ENCODE results near the gene EPHA4.

Gene EPHA4

GRCh38 chr2:221434142-221434541, 138.0 kb downstream of the EPHA4 start:
- FAIRE-seq (no peak), DNase-seq (ENCODE audit: insufficient read length, low spot score) (no peak)
- no peak for TF ChIP-seq SPI1 (IDR thresholded peaks at IDR 0.05; ENCODE audit: low read depth, low read length)
- no peak for TF ChIP-seq POLR2A (IDR thresholded peaks at IDR 0.05; ENCODE audit: low read depth, low read length)
- TF ChIP-seq POU2F2 (IDR thresholded peaks at IDR 0.05; ENCODE audit: low read depth, low read length): no peak
- TF ChIP-seq POLR2AphosphoS5 (IDR thresholded peaks at IDR 0.05; ENCODE audit: low read depth, low read length): no peak
- no peak for TF ChIP-seq TAF1 (IDR thresholded peaks at IDR 0.05; ENCODE audit: low read depth, low read length)
- TF ChIP-seq PAX5 (IDR thresholded peaks at IDR 0.05; ENCODE audit: insufficient read depth, low read length, severe bottlenecking): no peak

GRCh38 chr2:221431477-221431876, 140.6 kb downstream of the EPHA4 start:
- DNase-seq (ENCODE audit: insufficient read length, low spot score): no peak
- no peak for FAIRE-seq
- TF ChIP-seq POLR2A (IDR thresholded peaks at IDR 0.05; ENCODE audit: low read depth, low read length) (no peak), SPI1 (IDR thresholded peaks at IDR 0.05; ENCODE audit: low read depth, low read length) (no peak), POU2F2 (IDR thresholded peaks at IDR 0.05; ENCODE audit: low read depth, low read length) (no peak), TAF1 (IDR thresholded peaks at IDR 0.05; ENCODE audit: low read depth, low read length) (no peak), POLR2AphosphoS5 (IDR thresholded peaks at IDR 0.05; ENCODE audit: low read depth, low read length) (no peak), PAX5 (IDR thresholded peaks at IDR 0.05; ENCODE audit: insufficient read depth, low read length, severe bottlenecking) (no peak)

GRCh38 chr2:221429741-221430491, 142.2 kb downstream of the EPHA4 start:
- FAIRE-seq (no peak), DNase-seq (ENCODE audit: insufficient read length, low spot score) (no peak)
- TF ChIP-seq POLR2A (IDR thresholded peaks at IDR 0.05; ENCODE audit: low read depth, low read length) (no peak), PAX5 (IDR thresholded peaks at IDR 0.05; ENCODE audit: insufficient read depth, low read length, severe bottlenecking) (no peak), SPI1 (IDR thresholded peaks at IDR 0.05; ENCODE audit: low read depth, low read length) (no peak), TAF1 (IDR thresholded peaks at IDR 0.05; ENCODE audit: low read depth, low read length) (no peak), POU2F2 (IDR thresholded peaks at IDR 0.05; ENCODE audit: low read depth, low read length) (no peak), POLR2AphosphoS5 (IDR thresholded peaks at IDR 0.05; ENCODE audit: low read depth, low read length) (no peak)

DNA sequence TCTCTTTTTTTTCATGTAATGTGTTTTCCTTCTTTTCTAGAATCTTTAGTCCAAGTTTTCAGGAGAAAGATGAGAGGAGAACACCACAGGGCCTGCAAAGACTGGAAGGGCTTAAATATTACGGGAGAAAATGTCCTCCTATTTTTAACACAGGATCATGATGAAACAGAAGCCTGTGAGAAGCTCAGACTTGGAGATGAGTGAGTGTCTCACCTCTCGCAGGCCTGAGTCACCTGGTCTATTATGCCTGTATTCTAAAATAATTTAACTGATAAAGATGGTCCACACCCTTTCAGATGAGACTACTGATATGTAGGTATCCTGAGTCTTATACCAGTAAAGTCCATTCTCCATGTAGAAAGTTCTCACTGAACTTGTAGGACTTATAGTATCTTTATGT, 143.2 kb downstream of the EPHA4 start:
- no peak for FAIRE-seq
- no peak for DNase-seq (ENCODE audit: insufficient read length, low spot score)
- TF ChIP-seq SPI1 (IDR thresholded peaks at IDR 0.05; ENCODE audit: low read depth, low read length): no peak
- TF ChIP-seq PAX5 (IDR thresholded peaks at IDR 0.05; ENCODE audit: insufficient read depth, low read length, severe bottlenecking): no peak
- TF ChIP-seq POU2F2 (IDR thresholded peaks at IDR 0.05; ENCODE audit: low read depth, low read length): no peak
- TF ChIP-seq POLR2A (IDR thresholded peaks at IDR 0.05; ENCODE audit: low read depth, low read length): no peak
- no peak for TF ChIP-seq TAF1 (IDR thresholded peaks at IDR 0.05; ENCODE audit: low read depth, low read length)
- no peak for TF ChIP-seq POLR2AphosphoS5 (IDR thresholded peaks at IDR 0.05; ENCODE audit: low read depth, low read length)

- FAIRE-seq (no peak), DNase-seq (ENCODE audit: insufficient read length, low spot score) (no peak)
- TF ChIP-seq SPI1 (IDR thresholded peaks at IDR 0.05; ENCODE audit: low read depth, low read length) (no peak), POLR2AphosphoS5 (IDR thresholded peaks at IDR 0.05; ENCODE audit: low read depth, low read length) (no peak), PAX5 (IDR thresholded peaks at IDR 0.05; ENCODE audit: insufficient read depth, low read length, severe bottlenecking) (no peak), POU2F2 (IDR thresholded peaks at IDR 0.05; ENCODE audit: low read depth, low read length) (no peak), TAF1 (IDR thresholded peaks at IDR 0.05; ENCODE audit: low read depth, low read length) (no peak), POLR2A (IDR thresholded peaks at IDR 0.05; ENCODE audit: low read depth, low read length) (no peak)
Observed at GRCh38 chr2:221426929-221427328, 145.2 kb downstream of the EPHA4 start.

- no peak for DNase-seq (ENCODE audit: insufficient read length, low spot score)
- TF ChIP-seq POU2F2 (IDR thresholded peaks at IDR 0.05; ENCODE audit: low read depth, low read length): no peak
- TF ChIP-seq PAX5 (IDR thresholded peaks at IDR 0.05; ENCODE audit: insufficient read depth, low read length, severe bottlenecking): no peak
- TF ChIP-seq TAF1 (IDR thresholded peaks at IDR 0.05; ENCODE audit: low read depth, low read length): no peak
- TF ChIP-seq POLR2AphosphoS5 (IDR thresholded peaks at IDR 0.05; ENCODE audit: low read depth, low read length): no peak
- no peak for TF ChIP-seq POLR2A (IDR thresholded peaks at IDR 0.05; ENCODE audit: low read depth, low read length)
- TF ChIP-seq SPI1 (IDR thresholded peaks at IDR 0.05; ENCODE audit: low read depth, low read length): no peak
- no peak for FAIRE-seq
Observed at GRCh38 chr2:221425891-221426290, 146.2 kb downstream of the EPHA4 start.

DNA sequence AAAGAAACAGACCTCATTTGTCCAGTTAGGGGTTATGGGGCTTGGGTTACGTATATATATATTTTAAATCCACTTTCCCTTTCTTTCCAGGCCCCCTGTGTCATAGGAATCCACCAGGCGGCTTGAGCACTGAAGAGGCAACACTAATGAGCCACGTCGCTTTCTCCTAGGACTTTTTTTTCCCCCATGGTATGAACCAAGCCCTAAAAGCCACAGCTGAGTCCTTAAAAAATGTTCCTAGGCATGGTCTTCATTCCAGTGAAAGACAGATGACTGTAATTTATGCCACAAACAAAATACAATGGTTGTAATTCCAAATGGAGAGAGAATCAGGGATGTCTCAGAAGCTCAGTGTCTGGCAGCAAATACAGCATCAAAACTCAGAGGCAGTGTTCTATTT, 146.8 kb downstream of the EPHA4 start:
- TF ChIP-seq POLR2AphosphoS5 (IDR thresholded peaks at IDR 0.05; ENCODE audit: low read depth, low read length) (no peak), SPI1 (IDR thresholded peaks at IDR 0.05; ENCODE audit: low read depth, low read length) (no peak), POLR2A (IDR thresholded peaks at IDR 0.05; ENCODE audit: low read depth, low read length) (no peak), PAX5 (IDR thresholded peaks at IDR 0.05; ENCODE audit: insufficient read depth, low read length, severe bottlenecking) (no peak), POU2F2 (IDR thresholded peaks at IDR 0.05; ENCODE audit: low read depth, low read length) (no peak), TAF1 (IDR thresholded peaks at IDR 0.05; ENCODE audit: low read depth, low read length) (no peak)
- FAIRE-seq (no peak), DNase-seq (ENCODE audit: insufficient read length, low spot score) (no peak)

GRCh38 chr2:221423210-221423804, 148.8 kb downstream of the EPHA4 start:
- no peak for DNase-seq (ENCODE audit: insufficient read length, low spot score)

DNA sequence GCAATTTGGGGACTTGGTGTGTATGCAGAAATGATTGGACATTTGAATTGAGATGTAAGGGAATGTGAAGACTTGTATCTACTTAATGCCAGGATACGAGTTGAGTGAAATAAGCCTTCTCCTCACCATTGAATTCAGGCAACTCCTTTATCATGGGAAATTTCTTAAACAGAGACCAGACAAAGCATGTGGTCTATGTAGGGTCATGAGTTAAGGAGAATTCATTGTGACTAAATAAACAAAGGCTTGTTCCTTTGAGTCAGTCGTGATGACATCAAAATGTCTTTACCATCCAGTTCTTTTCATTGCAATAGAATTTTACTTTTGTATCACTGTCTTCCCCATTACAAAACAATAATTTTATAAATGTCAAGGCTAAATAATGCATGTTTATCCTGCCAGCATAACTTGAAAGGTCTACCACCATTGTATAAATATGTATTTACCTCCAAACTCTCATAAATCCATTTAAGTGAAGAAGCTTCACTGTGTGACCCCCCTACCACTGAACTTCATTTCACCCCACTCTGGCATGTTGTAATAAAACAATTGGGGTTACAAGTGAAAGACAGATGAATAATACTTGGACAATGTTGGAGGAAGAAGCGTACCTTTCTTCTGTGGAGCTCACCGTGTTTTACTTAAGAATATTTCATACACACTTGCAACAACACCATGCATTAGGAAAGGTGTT, 149.4 kb downstream of the EPHA4 start:
- FAIRE-seq: no peak
- no peak for TF ChIP-seq POLR2A (IDR thresholded peaks at IDR 0.05; ENCODE audit: low read depth, low read length)
- TF ChIP-seq SPI1 (IDR thresholded peaks at IDR 0.05; ENCODE audit: low read depth, low read length): no peak
- no peak for TF ChIP-seq TAF1 (IDR thresholded peaks at IDR 0.05; ENCODE audit: low read depth, low read length)
- no peak for TF ChIP-seq POU2F2 (IDR thresholded peaks at IDR 0.05; ENCODE audit: low read depth, low read length)
- TF ChIP-seq POLR2AphosphoS5 (IDR thresholded peaks at IDR 0.05; ENCODE audit: low read depth, low read length): no peak
- TF ChIP-seq PAX5 (IDR thresholded peaks at IDR 0.05; ENCODE audit: insufficient read depth, low read length, severe bottlenecking): no peak
- no peak for DNase-seq (ENCODE audit: insufficient read length, low spot score)

More at GRCh38 chr2:221423210-221423804, 148.8 kb downstream of the EPHA4 start:
- FAIRE-seq: no peak
- TF ChIP-seq TAF1 (IDR thresholded peaks at IDR 0.05; ENCODE audit: low read depth, low read length) (no peak), POLR2AphosphoS5 (IDR thresholded peaks at IDR 0.05; ENCODE audit: low read depth, low read length) (no peak), POU2F2 (IDR thresholded peaks at IDR 0.05; ENCODE audit: low read depth, low read length) (no peak), POLR2A (IDR thresholded peaks at IDR 0.05; ENCODE audit: low read depth, low read length) (no peak), SPI1 (IDR thresholded peaks at IDR 0.05; ENCODE audit: low read depth, low read length) (no peak), PAX5 (IDR thresholded peaks at IDR 0.05; ENCODE audit: insufficient read depth, low read length, severe bottlenecking) (no peak)
